K562 (cell line): Measurements from ENCODE around the gene PYGM. TPM values are rescaled to one million over a fixed set of nuclear protein-coding genes. Genes with fewer than 3 reads are reported as not detected.

ENCODE experiments used
- ATAC-seq: fragments of 200-7000 bp; cut with Tn5 transposase; 3 replicates; pipeline ENCODE4 v1.9.1; 2020; ENCODE audit warnings: moderate library complexity
- BruUV-seq: library from RNA; stranded (reverse); fragments of 400-500 nt; replicated peaks from 2 replicates; lab custom pipeline; 2021; lab: Mats Ljungman, UMichigan
- CTCF ChIA-PET: fragments of 300-600 bp; formaldehyde crosslinking; extraction: SDS; loops from one replicate; lab custom pipeline; 2021; ENCODE audit warnings: low intra/inter-chr PET ratio; lab: Yijun Ruan, JAX
- POLR2A ChIA-PET: fragments of 300-600, 350-650 bp; sonication (Branson Sonifier 250); formaldehyde crosslinking; extraction: SDS; loops from one replicate; lab custom pipeline; 2021; ENCODE audit warnings: antibody characterized with exemption, inconsistent platforms; lab: Yijun Ruan, JAX
- DNase-seq, 4 experiments: peaks; one replicate each; pipeline versions ENCODE4 v3.0.0 to v3.0.0-alpha.2; 2011 to 2018; ENCODE audit warnings: low spot score in 3 of 4, mixed read lengths in 3 of 4; ENCODE audit errors: extremely low read depth in 1 of 4
- FAIRE-seq: peaks from 2 replicates; lab custom pipeline; 2011; peaks lifted over from hg19 to GRCh38; lab: Jason Lieb, UNC
- H2AFZ ChIP-seq: 2 replicates; pipeline ENCODE4 v1.6.0; 2011; ENCODE audit warnings: low read depth, low read length, control low read depth, inconsistent platforms
- H3K27ac ChIP-seq: fragments of 200-600 bp; 3 replicates; pipeline ENCODE4 v1.8.0; 2011; ENCODE audit warnings: low read depth, mild to moderate bottlenecking, control low read depth, inconsistent platforms, low read length, moderate library complexity, mixed read lengths; ENCODE audit errors: extremely low read depth
- H3K27me3 ChIP-seq, 2 experiments: fragments of 300-600 bp in 1 of 2; 2 replicates in 1 of 2; 3 replicates in 1 of 2; pipeline versions ENCODE4 v1.6.0 to v1.8.0; 2011; ENCODE audit warnings: inconsistent platforms in 2 of 2, low read length in 2 of 2, mild to moderate bottlenecking in 1 of 2, mixed read lengths in 1 of 2, moderate library complexity in 1 of 2; ENCODE audit not compliant: control insufficient read depth in 2 of 2, insufficient read depth in 2 of 2
- H3K36me3 ChIP-seq: fragments of 300-600 bp; 3 replicates; pipeline ENCODE4 v1.8.0; 2011; ENCODE audit warnings: mild to moderate bottlenecking, low read length, inconsistent platforms; ENCODE audit not compliant: control insufficient read depth, insufficient read depth
- H3K4me1 ChIP-seq, 2 experiments: fragments of 200-600 bp in 1 of 2; replicated peaks in 1 of 2; 2 replicates in 1 of 2; 3 replicates in 1 of 2; pipeline versions ENCODE4 v1.5.1 to v1.8.0; 2011; ENCODE audit warnings: inconsistent platforms in 2 of 2, low read length in 2 of 2, mild to moderate bottlenecking in 1 of 2, mixed read lengths in 1 of 2, moderate library complexity in 1 of 2; ENCODE audit not compliant: control insufficient read depth in 2 of 2, insufficient read depth in 2 of 2
- H3K4me2 ChIP-seq: 2 replicates; pipeline ENCODE4 v1.6.1; 2011; ENCODE audit warnings: low read length, control low read depth, inconsistent platforms, mixed read lengths; ENCODE audit not compliant: insufficient read depth
- H3K4me3 ChIP-seq: fragments of 200-600 bp; sonication (generic), shearing (Covaris generic); 2 replicates; pipeline ENCODE4 v1.5.1; 2016; ENCODE audit warnings: control low read depth, inconsistent platforms
- H3K79me2 ChIP-seq: fragments of 200-600 bp; 3 replicates; pipeline ENCODE4 v1.8.0; 2011; ENCODE audit warnings: low read length, inconsistent platforms; ENCODE audit not compliant: control insufficient read depth, insufficient read depth
- H3K9ac ChIP-seq, 2 experiments: 2 replicates each; pipeline versions ENCODE4 v1.6.0 to v1.6.1; 2011; ENCODE audit warnings: low read depth in 2 of 2, low read length in 2 of 2, control low read depth in 1 of 2, inconsistent platforms in 1 of 2, mild to moderate bottlenecking in 1 of 2, mixed read lengths in 1 of 2; ENCODE audit not compliant: insufficient read depth in 1 of 2
- H3K9me1 ChIP-seq: one replicate; pipeline ENCODE4 v1.6.0; 2011; ENCODE audit warnings: inconsistent platforms, mild to moderate bottlenecking, low read length, moderate library complexity; ENCODE audit not compliant: control insufficient read depth, insufficient read depth
- H3K9me3 ChIP-seq: replicated peaks from 2 replicates; pipeline ENCODE4 v1.5.1; 2011; ENCODE audit warnings: low read depth, low read length, inconsistent platforms; ENCODE audit not compliant: control insufficient read depth, insufficient read depth
- H4K20me1 ChIP-seq: replicated peaks from 2 replicates; pipeline ENCODE4 v1.6.1; 2011; ENCODE audit warnings: low read length, inconsistent platforms, mixed read lengths; ENCODE audit not compliant: control insufficient read depth, insufficient read depth
- ATF2 ChIP-seq: sonication (generic); formaldehyde crosslinking; IDR thresholded peaks from 2 replicates; pipeline ENCODE4 v1.8.1; 2022; ENCODE audit warnings: missing genetic modification reagents
- ERF ChIP-seq: fragments of 450-650 bp; formaldehyde crosslinking; IDR thresholded peaks from 2 replicates; pipeline ENCODE4 v1.4.0; 2020; ENCODE audit warnings: mild to moderate bottlenecking, mixed read lengths
- FUS ChIP-seq: fragments of 200-400 bp; formaldehyde crosslinking; optimal IDR thresholded peaks from 2 replicates; pipeline ENCODE3; 2017; ENCODE audit warnings: low read depth, low read length
- HCFC1 ChIP-seq: IDR thresholded peaks from 2 replicates; pipeline ENCODE4 v1.6.1; 2012; ENCODE audit warnings: low read depth, low read length, improper control_type of control experiment
- JUNB ChIP-seq: fragments of 450-650 bp; formaldehyde crosslinking; conservative IDR thresholded peaks from 2 replicates; pipeline ENCODE4 v1.4.0; 2020; ENCODE audit warnings: mild to moderate bottlenecking
- KLF10 ChIP-seq: fragments of 250-450 bp; sonication (Bioruptor Pico); IDR thresholded peaks from 2 replicates; pipeline ENCODE4 v1.6.1; 2021; ENCODE audit warnings: matching md5 sums
- MTA3 ChIP-seq: fragments of 450-650 bp; formaldehyde crosslinking; IDR thresholded peaks from 2 replicates; pipeline ENCODE4 v1.6.1; 2017; ENCODE audit warnings: mild to moderate bottlenecking, borderline replicate concordance
- PCBP1 ChIP-seq: fragments of 200-400 bp; formaldehyde crosslinking; IDR thresholded peaks from 2 replicates; pipeline ENCODE4 v1.6.1; 2018; ENCODE audit warnings: mild to moderate bottlenecking, low read depth, low read length; ENCODE audit not compliant: poor library complexity, severe bottlenecking
- PHF21A ChIP-seq: fragments of 450-650 bp; IDR thresholded peaks from 2 replicates; pipeline ENCODE4 v1.6.1; 2017; ENCODE audit warnings: low read depth, borderline replicate concordance
- PHTF2 ChIP-seq: fragments of 250-450 bp; sonication (Bioruptor Pico); IDR thresholded peaks from 2 replicates; pipeline ENCODE4 v1.5.0; 2021; ENCODE audit warnings: mild to moderate bottlenecking
- RNF219 ChIP-seq: fragments of 250-450 bp; sonication (Bioruptor Pico); IDR thresholded peaks from 2 replicates; pipeline ENCODE4 v1.5.0; 2022; ENCODE audit warnings: mild to moderate bottlenecking
- SMC3 ChIP-seq: conservative IDR thresholded peaks from 2 replicates; pipeline ENCODE4 v1.6.1; 2011; ENCODE audit warnings: low read depth, low read length, improper control_type of control experiment; ENCODE audit not compliant: insufficient read depth
- SRF ChIP-seq, 2 experiments: fragments of 250-450, 450-650 bp in 1 of 2; sonication (Bioruptor Pico) in 1 of 2; sonication (generic) in 1 of 2; formaldehyde crosslinking; IDR thresholded peaks; 2 replicates each; pipeline versions ENCODE4 v1.5.0 to v1.5.1; 2020 to 2022; ENCODE audit warnings: mild to moderate bottlenecking in 1 of 2, missing genetic modification reagents in 1 of 2
- STAG1 ChIP-seq: sonication (generic); formaldehyde crosslinking; IDR thresholded peaks from 2 replicates; pipeline ENCODE4 v1.5.0; 2020; ENCODE audit warnings: missing genetic modification reagents, borderline replicate concordance
- TAF7 ChIP-seq: fragments of 450-650 bp; IDR thresholded peaks from 2 replicates; pipeline ENCODE4 v1.6.1; 2016; ENCODE audit warnings: missing genetic modification characterization, missing compliant biosample characterization
- TRIM28 ChIP-seq: fragments of 450-650 bp; IDR thresholded peaks from 2 replicates; pipeline ENCODE4 v1.6.1; 2017
- ZBTB7A ChIP-seq: IDR thresholded peaks from 2 replicates; pipeline ENCODE4 v1.6.1; 2011; ENCODE audit warnings: low read depth, mild to moderate bottlenecking, low read length, moderate library complexity, borderline replicate concordance; ENCODE audit not compliant: control insufficient read depth
- ZNF232 ChIP-seq: sonication (generic); formaldehyde crosslinking; IDR thresholded peaks from 2 replicates; pipeline ENCODE4 v1.8.0; 2022; ENCODE audit warnings: mild to moderate bottlenecking, missing genetic modification reagents
- ZNF76 ChIP-seq: fragments of 250-450 bp; sonication (Bioruptor Pico); IDR thresholded peaks from 2 replicates; pipeline ENCODE4 v1.4.0; 2020; ENCODE audit warnings: mild to moderate bottlenecking, moderate library complexity, borderline replicate concordance
- WGBS: fragments of 100-300 bp; shearing (Covaris generic); methylation state at CpG from one replicate; pipeline ENCODE4 v1.1.6; 2016; ENCODE audit warnings: low coverage, mixed read lengths; ENCODE audit not compliant: insufficient coverage; ENCODE audit errors: missing lambda C conversion rate; 5-methylcytosine and 5-hydroxymethylcytosine counted together
- in situ Hi-C: fragments of 300-500 bp; cut with MboI; formaldehyde crosslinking; loops from 4 replicates; pipeline ENCODE4 v1.15.0; 2018; ENCODE audit warnings: inconsistent platforms, mixed read lengths
- intact Hi-C: fragments of 100-400 bp; cut with micrococcal nuclease; formaldehyde crosslinking; loops from 2 replicates; pipeline ENCODE4 v1.14.2; 2022
- polyA plus RNA-seq, 8 experiments: library from polyadenylated mRNA; depleted of rRNA in 4 of 8; stranded (reverse) in 5 of 8; unstranded in 3 of 8; fragments of >200 nt; fragmentation: Nextera tagmentation in 2 of 8; fragmentation: Illumina TruSeq in 1 of 8; extraction: Ambion mirVana in 2 of 8; extraction: Trizol in 1 of 8; gene quantifications; 2 replicates each; pipeline versions ENCODE4 v1.2.1 to v1.2.3, GENCODE V29; 2011 to 2014; ENCODE audit warnings: inconsistent platforms in 1 of 8, missing spikeins in 1 of 8
- total RNA-seq, 7 experiments: library from RNA; depleted of rRNA in 6 of 7; stranded (reverse); fragments of >200 nt in 6 of 7; fragmentation: Illumina TruSeq in 2 of 7; extraction: Trizol in 2 of 7; gene quantifications; 2 replicates each; pipeline versions ENCODE4 v1.2.1 to v1.2.3, GENCODE V29; 2011 to 2021; ENCODE audit warnings: low replicate concordance in 1 of 7

PYGM gene
- total and polyA plus RNA-seq, 9 of the 15 experiments (the other 6 are each of a cell fraction or from before 2014, with no cell fraction given) = 0.07 to 1.5 (median 0.68) TPM

DNA sequence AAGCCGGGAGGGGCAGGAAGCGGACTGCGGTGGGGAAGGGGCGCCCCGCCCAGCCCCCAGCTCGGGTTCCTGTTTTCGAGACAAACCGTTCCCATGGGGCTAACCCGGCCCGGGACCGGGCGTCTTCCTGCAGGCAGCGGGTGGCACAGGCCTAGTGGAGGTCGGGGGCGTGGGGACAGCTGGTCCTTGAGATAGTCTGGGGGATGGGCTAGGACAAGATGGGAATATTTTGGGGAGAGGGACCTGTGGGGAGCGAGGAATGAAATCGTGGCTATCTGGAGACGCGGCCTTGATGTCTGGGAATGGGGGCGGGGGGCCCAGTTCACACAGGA, 14.6 kb downstream of the PYGM start (continued):
- peak; percentile 40; the same call in 1 of the 2 replicates for TF ChIP-seq STAG1 (CRISPR knock-in tag)
- no peak for TF ChIP-seq RNF219 (CRISPR knock-in tag)
- peak; percentile 18; the same call in 1 of the 2 replicates for TF ChIP-seq PHF21A
- 0 out of 2 replicates have a peak, but pooled peaks have one; percentile 26 for TF ChIP-seq MTA3
- no peak for TF ChIP-seq SRF (CRISPR knock-in tag; IDR thresholded peaks at IDR 0.05)

DNA sequence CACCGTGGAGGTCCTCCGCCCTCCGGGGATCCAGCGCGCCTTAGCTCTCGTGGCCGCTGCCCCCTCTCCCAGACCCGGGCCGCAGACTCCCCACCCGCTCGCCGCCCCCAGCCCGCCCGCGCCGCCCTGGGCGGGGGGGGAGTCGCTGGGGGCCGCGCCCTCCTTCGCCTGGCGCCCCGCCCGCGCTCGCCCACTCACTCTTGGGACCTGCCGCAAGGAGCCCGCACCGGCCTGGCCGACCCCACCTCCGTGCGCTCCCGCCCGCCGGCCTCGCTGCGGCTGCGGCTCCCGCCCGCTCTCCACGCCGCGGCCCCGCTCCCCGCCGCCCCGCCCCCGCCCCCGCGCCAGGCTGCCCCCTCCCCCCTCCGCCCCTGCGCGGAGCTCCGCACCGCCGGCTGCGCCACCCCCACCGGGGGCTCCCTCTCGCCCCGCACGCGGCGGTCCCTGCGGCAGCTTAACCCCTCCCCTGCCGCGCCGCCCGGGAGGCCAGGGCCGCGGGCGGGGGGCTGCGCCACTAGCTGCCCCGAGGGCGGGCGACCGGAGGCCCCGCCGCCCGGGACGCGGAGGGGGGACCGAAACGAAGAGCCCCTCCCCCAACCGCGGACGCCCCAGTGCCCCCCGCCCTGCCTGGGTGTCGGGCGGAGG, 15.1 kb downstream of the PYGM start:
- peak overlapping the region; percentile 73 for H3K27ac ChIP-seq
- peak overlapping the region; percentile 47 for H3K4me3 ChIP-seq
- H3K79me2 ChIP-seq = no peaks in the 10 kb centered on the region
- H3K4me1 ChIP-seq = peaks cover 12 to 65% of the 10 kb centered on the region in 2 experiments; a peak in 3 of 5 replicates
- ATAC-seq (no peak), DNase-seq (peak; percentile 54 to 89 (median 81)), FAIRE-seq (no peak)
- ChIA-PET POLR2A (interaction anchor here (0.5 to 1.3 kb wide), 4 partner anchors 15 to 1717 kb away, joined by 3 to 5 read pairs (median 3); partner anchors contain the start of genes EHD1 and PYGM), CTCF (interaction anchor here (1.0 kb wide), 1 partner anchor 251 kb away, joined by 4 read pairs; no protein-coding TSS in a partner anchor)
- H3K36me3 ChIP-seq = no peaks in the 10 kb centered on the region
- H2AFZ ChIP-seq = peak overlapping the region; percentile 95
- H3K9me1 ChIP-seq = no peaks in the 10 kb centered on the region
- in situ Hi-C loops (no loop called here), intact Hi-C loops (loop anchor here (5.0 kb wide), 1 partner anchor 87 kb away; no protein-coding TSS in a partner anchor)
- peak overlapping the region; percentile 61 to 90 for H3K9ac ChIP-seq
- H3K9me3 ChIP-seq = no peaks in the 10 kb centered on the region
- no TSS peak for BruUV-seq
- no peaks in the 10 kb centered on the region; a peak in 1 of 5 replicates for H3K27me3 ChIP-seq
- peak overlapping the region; percentile 77 for H3K4me2 ChIP-seq
- no peaks in the 10 kb centered on the region; the same call in 1 of the 2 replicates for H4K20me1 ChIP-seq
- 2% methylated on average over 19 of the region's 89 CpGs for WGBS
- TF ChIP-seq ZBTB7A (peak; percentile 66; the same call in 1 of the 2 replicates), ZNF232 (CRISPR knock-in tag) (no peak), HCFC1 (no peak), JUNB (no peak), TRIM28 (no peak), KLF10 (CRISPR knock-in tag) (no peak), PCBP1 (peak; percentile 6), SMC3 (no peak), ZNF76 (CRISPR knock-in tag) (no peak), ERF (CRISPR knock-in tag) (no peak), TAF7 (no peak), PHTF2 (no peak), ATF2 (no peak), FUS (no peak)
